G401 (cell line): ENCODE results near the gene ZSWIM5. TPM values are rescaled to one million over a fixed set of nuclear protein-coding genes. Genes with fewer than 3 reads are reported as not detected.
"Not testable (repeated sequence)": the region's sequence is repeated elsewhere in the genome, so short reads cannot be mapped to it uniquely, and the experiment has no call there.

ENCODE experiments used
- DNase-seq: peaks from one replicate; pipeline ENCODE4 v3.0.0-alpha.2; 2015; ENCODE audit warnings: low spot score
- in situ Hi-C: cut with HindIII; loops from 2 replicates; pipeline ENCODE4 v1.10.0; 2016; ENCODE audit warnings: low sequenced_read_pairs, mixed read lengths
- total RNA-seq: library from RNA; depleted of rRNA; stranded (reverse); fragments of >200 nt; shearing (Covaris generic); gene quantifications from 2 replicates; pipeline ENCODE4 v1.2.3, GENCODE V29; 2014

ZSWIM5 gene
- total RNA-seq, 1 experiment from 2014 or later: 4.6 TPM

DNA sequence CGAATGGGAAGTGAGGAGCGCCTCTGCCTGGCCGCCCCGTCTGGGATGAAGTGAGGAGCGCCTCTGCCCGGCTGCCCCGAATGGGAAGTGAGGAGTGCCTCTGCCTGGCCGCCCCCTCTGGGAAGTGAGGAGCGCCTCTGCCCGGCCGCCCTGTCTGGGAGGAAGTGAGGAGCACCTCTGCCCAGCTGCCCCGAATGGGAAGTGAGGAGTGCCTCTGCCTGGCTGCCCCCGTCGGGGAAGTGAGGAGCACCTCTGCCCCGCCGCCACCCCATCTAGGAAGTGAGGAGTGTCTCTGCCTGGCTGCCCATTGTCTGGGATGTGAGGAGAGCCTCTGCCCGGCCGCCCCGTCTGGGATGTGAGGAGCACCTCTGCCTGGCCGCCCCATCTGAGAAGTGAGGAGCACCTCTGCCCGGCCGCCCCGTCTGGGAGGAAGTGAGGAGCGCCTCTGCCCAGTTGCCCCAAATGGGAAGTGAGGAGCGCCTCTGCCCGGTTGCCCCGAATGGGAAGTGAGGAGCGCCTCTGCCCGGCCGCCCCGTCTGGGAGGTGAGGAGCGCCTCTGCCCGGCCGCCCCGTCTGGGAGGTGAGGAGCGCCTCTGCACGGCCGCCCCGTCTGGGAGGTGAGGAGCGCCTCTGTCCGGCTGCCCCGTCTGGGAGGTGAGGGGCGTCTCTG is 100.8 kb downstream of the ZSWIM5 start:
- in situ Hi-C loops, DNase-seq: not testable (repeated sequence)

DNA sequence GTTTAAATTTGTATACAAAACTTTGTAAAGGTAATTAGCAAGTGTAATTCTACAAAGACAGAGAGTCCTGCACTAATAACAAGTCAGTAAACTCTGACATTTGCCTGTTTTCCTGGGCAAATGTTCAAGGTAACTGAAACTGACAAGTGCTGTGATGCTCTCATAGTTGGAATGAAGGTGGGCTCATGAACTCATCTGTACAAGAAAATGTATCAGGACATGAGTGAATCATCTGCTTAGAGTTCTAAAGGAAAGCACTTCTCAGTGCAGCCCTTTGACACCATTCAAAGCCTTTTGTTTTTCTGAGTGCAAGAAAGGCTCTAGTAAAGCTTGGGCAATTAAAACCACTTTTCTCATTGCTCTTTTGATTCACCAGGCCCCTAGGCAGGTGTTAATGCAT is 102.9 kb downstream of the ZSWIM5 start:
- DNase-seq: no peak
- in situ Hi-C loops: no loop called here

DNA sequence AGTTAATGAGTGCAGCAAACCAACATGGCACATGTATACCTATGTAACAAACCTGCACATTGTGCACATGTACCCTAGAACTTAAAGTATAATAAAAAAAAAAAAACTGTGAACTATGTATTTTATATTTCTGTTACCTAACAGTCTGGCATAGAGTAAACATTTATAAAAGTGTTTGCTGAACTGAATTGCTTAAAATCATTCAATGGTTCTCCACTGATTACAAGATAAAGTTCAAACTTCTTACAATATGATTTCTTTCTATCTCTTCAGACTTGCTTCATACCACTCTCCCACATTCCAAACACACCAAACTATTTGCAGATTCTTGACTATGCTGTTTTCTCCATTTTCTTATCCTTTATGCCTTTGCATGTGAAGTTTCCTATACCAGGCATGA is 104.5 kb downstream of the ZSWIM5 start:
- DNase-seq: no peak

DNA sequence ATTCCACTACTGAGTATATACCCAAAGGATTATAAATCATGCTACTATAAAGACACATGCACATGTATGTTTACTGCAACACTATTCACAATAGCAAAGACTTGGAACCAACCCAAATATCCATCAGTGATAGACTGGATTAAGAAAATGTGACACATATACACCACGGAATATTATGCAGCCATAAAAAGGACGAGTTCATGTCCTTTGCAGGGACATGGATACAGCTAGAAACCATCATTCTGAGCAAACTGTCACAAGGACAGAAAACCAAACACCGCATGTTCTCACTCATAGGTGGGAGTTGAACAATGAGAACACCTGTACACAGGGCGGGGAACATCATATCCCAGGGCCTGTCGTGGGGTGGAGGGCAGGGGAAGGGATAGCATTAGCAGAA is 104.9 kb downstream of the ZSWIM5 start:
- in situ Hi-C loops, DNase-seq: not testable (repeated sequence)

More for the DNA sequence above, 104.5 kb downstream of the ZSWIM5 start:
- in situ Hi-C loops: no loop called here

DNA sequence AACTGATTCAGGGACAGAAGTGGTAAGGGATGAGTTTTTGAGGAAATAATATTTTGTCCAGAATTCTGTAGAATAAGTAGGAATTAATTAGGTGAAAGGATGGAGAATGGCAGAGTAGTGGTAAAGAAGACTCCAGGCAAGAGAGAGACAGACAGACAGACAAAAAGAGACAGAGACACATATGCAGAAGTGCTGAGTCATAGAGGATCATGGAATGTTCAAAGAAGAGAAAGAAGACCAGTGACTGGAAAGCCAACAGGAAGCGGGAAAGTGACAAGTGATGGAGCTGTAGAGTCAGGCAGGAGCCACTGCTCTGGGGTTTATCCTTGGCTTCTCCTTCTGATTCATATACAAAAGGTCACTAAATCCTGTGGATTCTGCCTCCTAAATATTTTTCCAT is 108.5 kb downstream of the ZSWIM5 start:
- no peak for DNase-seq
- in situ Hi-C loops: no loop called here

DNA sequence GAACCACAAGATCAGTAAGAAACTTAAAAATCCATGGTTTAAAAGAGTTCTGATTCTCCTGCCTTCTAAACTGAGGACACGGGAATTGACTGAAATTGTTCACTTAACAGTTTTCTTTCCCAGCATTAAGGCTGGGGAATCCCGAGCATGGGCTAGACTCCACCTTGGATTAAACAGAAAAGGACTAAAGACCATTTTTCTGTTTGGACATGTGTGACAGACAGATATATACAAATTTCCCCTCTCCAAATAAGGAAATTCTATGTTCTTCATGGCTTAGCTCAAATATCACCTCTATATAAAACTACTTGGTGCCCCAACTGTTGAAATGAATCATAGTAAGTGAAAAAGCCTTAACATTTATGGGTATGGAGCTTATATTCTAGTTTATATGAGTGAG is 109.3 kb downstream of the ZSWIM5 start:
- DNase-seq: no peak
- in situ Hi-C loops: no loop called here

DNA sequence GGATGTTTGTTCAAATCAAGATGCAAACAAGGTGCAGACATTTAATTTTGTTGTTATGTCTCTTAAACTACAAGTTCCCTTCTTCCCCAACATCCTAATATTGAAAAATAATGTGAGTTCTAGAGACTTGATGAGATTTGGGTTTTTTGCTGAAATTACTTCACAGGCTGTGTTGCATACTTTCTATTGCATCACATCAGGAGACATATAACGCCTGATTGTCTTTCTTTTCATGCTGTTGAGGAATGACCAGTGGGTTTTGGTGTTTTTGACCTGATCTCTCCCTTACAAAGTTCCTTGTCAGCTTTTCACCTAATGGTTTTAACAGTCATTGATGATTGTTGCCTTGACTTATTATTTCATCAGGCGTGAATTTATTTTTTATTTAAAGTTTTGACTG is 111.0 kb downstream of the ZSWIM5 start:
- in situ Hi-C loops: no loop called here
- no peak for DNase-seq

DNA sequence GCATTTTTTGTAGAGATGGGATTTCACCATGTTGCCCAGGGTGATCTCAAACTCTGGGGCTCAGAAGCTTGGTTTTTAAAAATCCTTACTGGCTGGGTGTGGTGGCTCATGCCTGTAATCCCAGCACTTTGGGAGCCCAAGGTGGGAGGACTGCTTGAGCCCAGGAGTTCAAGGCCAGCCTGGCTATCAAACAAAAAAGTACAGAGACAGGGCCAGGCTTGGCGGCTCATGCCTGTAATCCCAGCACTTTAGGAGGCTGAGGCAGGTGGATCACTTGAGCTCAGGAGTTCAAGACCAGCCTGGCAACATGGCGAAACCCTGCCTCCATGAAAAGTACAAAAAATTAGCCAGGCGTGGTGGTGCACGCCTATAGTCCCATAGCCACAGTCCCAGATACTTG is 112.0 kb downstream of the ZSWIM5 start:
- DNase-seq, in situ Hi-C loops: not testable (repeated sequence)

DNA sequence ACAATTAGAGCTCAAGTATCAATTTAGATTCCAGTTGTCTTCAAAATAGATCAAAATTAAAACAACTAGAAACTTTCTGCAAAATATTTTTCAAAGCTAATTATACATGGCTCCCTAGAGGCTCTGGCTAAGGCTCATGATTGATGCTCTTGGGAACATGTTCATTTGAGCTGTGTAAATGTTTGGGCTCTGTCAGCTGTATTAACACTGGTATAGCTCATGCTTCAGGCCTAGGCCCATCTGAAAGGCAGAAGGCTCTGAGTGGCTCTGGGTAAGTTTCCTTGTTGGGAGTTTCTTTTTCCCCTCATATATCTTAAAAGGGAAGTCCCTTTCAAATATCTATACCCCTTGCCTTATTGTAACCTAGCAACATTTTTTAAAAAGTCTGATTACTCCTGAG is 113.1 kb downstream of the ZSWIM5 start:
- no peak for DNase-seq
- in situ Hi-C loops: no loop called here

DNA sequence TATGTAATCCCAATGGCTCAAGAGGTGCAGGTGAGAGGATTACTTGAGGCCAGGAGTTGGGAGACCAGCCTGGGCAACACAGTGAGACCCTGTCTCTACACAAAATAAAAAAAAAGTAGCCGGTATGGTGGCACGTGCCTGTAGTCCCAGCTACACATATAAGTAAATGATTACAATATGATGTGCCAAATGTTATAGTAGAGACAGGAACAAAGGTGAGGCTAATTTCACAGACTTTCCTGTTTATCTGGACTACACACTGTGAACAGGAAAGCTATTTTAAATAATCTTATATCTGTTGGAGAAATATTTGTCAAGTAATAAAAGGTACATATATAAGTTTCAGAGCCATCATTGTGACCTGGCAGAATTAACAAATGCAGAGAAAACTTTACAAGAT is 116.7 kb downstream of the ZSWIM5 start:
- no peak for DNase-seq
- in situ Hi-C loops: no loop called here

DNA sequence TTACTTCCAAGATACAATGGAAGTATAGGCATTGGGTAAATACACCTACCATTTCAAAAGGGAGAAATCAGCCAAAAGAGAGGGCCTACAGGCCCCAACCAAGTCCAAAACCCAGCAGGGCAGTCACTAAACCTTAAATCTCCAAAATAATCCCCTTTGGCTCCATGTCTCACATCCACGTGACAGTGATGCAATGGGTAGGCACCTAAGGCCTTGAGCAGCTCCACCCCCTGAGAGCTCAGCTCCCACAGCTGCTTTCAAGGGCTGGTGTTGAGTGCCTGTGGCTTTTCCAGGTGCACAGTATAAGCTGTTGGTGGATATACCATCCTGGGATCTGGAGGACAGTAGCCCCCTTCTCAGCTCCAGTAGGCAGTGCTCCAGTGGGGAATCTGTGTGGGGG is 121.8 kb downstream of the ZSWIM5 start:
- no peak for DNase-seq
- in situ Hi-C loops: no loop called here

DNA sequence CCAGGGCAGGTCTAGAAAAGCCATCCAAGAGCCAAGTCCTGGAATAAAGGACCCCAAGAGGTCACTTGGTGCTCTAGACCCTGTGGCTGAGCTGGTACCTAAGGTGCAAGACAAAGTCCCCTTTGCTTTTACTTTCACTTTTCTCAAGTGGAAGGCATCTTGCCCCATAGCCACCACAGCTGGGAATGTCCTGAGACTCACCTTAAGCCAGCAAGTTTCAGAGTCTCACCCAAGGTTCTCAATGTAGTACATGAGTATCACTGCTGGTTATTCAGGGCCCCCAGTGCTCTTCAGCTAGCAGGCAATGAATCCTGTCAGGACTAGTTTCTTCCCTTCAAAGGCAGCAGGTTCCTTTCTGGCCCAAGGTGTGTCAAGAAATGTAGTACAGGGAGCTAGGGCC is 126.9 kb downstream of the ZSWIM5 start:
- DNase-seq: no peak
- in situ Hi-C loops: no loop called here

DNA sequence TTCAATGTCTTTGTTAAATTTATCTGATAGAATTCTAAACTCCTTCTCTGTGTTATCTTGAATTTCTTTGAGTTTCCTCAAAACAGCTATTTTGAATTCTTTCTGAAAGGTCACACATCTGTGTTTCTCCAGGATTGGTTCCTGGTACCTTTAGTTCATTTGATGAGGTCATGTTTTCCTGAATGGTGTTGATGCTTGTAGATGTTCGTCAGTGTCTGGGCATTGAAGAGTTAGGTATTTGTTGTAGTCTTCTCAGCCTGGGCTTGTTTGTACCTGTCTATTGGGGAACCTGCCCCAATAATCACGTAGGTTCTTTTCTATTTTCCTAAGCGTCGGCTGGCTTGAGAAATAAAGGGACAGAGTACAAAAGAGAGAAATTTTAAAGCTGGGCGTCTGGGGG is 129.4 kb downstream of the ZSWIM5 start:
- DNase-seq, in situ Hi-C loops: not testable (repeated sequence)

DNA sequence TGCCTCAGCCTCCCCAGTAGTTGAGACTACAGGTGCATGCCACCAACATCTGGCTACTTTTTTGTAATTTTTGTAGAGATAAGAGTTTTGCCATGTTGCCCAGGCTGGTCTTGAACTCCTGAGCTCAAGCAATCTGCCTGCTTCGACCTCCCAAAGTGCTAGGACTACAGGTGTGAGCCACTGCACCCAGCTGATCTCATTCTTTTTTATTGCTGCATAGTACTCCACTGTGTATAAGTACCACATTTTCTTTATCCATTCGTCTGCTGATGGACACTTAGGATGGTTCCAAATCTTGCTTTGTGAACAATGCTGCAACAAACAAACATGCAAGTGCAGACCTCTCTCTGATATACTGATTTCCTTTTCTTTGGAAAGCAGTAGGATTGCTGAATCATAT is 134.8 kb downstream of the ZSWIM5 start:
- no peak for DNase-seq
- in situ Hi-C loops: no loop called here

DNA sequence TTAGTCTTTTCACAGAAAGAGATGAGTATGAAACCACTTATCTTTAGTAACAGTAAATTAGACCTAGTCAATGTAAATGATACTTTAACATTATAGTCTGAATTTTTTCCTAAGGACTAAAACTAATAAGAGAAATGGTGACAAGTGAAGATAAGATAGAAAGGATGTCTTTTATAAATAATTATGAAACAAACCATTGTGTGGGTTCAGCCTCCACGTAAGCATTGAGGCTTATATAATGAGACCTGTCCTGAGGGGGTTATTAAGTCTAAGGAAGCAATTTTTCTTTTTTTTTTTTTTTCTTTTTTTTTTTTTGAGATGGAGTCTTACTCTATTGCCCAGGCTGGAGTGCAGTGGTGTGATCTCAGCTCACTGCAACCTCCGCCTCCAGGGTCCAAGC is 138.6 kb downstream of the ZSWIM5 start:
- in situ Hi-C loops: no loop called here
- no peak for DNase-seq

DNA sequence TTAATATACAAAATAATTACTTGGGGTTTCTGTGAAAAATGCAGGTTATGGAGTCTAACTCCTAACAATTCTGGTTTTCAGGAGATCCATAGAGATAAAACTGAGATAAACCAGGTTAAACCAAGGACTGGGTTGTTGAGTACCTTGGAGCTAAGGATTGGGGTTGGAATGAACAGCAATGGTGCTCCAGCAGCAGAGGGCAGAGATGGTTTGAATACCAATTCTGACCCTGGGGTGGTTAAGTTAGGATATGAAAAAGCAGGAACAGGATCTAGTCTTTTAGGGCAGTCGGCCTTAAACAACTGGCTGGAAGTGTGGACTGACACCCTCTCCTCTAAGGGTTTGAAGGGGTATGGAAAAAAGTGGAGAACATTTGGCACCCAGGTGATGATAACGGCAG is 141.3 kb downstream of the ZSWIM5 start:
- DNase-seq: no peak
- in situ Hi-C loops: no loop called here

DNA sequence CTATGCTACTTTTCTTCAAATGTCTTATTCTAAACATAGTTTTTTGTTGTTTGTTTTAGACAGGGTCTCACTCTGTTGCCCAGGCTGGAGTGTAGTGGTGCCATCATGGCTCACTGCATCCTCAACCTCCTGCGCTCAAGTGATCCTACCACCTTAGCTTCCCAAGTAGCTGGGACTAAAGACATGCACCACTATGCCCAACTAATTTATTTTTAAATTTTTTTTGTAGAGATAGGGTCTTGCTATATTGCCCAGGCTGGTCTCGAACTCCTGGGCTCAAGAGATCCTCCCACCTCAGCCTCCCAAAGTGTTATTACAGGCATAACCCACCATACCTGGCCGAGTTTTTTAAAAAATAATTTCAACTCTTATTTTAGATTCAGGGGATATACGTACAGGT is 143.9 kb downstream of the ZSWIM5 start:
- DNase-seq, in situ Hi-C loops: not testable (repeated sequence)

DNA sequence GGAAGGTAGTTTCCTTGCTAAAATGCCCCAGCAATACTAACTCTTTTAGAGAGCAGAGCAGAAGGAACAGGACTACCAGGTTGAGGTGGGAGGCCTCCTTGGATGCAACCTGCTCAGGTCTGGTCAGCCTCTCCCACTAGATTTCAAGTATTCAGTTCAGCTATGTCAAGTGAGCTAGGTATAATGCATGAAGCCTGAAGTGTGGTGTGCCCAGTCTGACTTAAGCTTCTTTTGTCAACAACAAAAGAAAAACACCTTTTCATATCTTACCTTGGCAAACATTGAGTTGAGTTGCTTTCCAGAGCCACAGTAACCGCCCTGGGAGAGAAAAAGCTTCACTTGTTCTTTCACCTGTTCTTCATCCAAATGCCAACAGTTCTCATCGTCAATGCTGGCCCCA is 146.6 kb downstream of the ZSWIM5 start:
- DNase-seq: no peak
- in situ Hi-C loops: no loop called here

DNA sequence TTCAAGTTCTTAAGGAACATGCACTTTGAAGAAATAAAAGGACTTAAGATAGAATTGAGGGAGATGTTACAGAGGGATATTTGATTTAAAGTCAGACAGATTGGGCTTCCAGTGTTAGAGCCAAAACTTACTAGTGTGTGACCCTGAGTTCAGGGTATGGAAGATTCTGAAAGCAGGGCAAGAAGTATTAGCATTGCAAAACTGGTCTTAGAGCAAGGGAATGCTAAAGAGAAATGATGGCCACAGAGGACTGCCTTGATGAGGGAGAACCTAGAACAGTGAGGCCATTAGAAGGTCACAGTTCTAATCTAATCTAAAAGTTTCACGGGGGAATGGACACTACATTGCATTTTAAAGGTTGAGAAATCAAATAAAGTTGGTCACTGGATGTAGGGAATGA is 148.9 kb downstream of the ZSWIM5 start:
- in situ Hi-C loops: no loop called here
- DNase-seq: no peak

DNA sequence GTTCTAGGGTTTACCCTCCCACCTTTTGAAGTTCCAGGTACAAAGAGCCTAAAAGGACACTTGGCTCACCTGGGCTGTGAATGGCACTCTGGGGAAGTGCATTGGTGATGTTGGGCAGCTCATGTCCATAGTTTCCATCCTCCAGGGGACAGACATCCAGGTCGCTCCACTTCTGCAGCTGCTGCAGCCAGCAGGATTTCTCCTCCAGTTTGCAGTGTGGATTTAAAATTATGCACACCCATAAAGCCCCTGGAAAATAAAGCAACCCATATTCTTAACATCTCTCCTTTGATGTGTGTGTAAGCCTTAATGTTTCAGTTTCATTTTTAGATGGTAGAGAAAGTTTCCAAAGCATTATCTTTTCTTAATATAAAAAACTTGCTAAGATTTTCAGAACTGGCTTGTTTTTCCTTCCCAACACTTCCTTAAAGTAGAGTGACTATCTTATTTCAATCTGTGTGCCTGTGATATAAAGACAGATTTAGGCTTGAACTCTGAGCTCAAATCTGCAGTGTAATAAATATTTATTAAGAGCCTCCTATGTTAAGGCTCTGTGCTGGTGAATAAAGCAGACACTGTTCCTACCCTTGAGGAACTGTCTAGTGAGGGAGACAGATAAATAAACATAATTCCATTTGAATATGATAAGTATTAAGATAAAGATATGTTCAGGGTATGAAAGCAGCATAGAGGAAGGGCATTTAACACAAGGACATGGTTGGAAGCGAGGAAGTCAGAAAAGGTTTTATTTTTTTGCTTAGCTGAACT is 155.2 kb downstream of the ZSWIM5 start:
- DNase-seq: no peak
- in situ Hi-C loops: no loop called here

DNA sequence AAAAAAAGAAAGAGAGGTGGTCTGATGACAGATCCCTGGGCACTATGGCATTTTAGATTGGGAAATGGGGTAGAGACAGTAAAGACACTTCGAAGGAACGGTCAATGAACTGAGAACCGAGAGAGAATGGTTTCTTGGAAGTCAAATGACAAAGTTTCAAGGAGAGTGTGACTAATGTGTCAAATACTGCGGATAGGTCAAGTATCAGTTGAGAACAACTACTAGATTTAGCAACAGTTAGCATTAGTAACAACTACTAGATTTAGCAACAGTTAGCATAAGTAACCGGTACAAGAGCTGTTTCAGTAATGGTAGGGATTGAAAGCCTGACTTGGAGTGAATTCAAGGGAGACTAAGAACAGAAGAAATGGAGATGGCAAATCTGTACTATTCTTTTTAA is 159.4 kb downstream of the ZSWIM5 start:
- no peak for DNase-seq
- in situ Hi-C loops: no loop called here
